Esophagus muscularis mucosa (tissue), 4 donors: Measurements from ENCODE around the gene TWNK.

Experiments used
- CTCF ChIP-seq, 3 experiments: fragments of 200-600 bp in 2 of 3; fragments of 450-650 bp in 1 of 3; sonication (generic) in 2 of 3; IDR thresholded peaks; one replicate each; pipeline ENCODE4 v1.5.1; 2017 to 2019; ENCODE audit warnings: antibody characterized with exemption in 3 of 3, mild to moderate bottlenecking in 2 of 3, moderate library complexity in 1 of 3
- EP300 ChIP-seq: sonication (generic); formaldehyde crosslinking; IDR thresholded peaks from one replicate; pipeline ENCODE4 v1.6.1; 2017; ENCODE audit warnings: antibody characterized with exemption
- POLR2A ChIP-seq: fragments of 450-650 bp; IDR thresholded peaks from one replicate; pipeline ENCODE4 v1.6.1; 2017; ENCODE audit warnings: antibody characterized with exemption, moderate library complexity, mild to moderate bottlenecking, low read depth
- POLR2AphosphoS5 ChIP-seq, 2 donors: sonication (generic); formaldehyde crosslinking; IDR thresholded peaks; one replicate each; pipeline ENCODE4 v1.6.1; 2017; ENCODE audit warnings: antibody characterized with exemption in 2 of 2

GRCh38 chr10:101005361-101005760 is 18.0 kb downstream of the TWNK start:
- TF ChIP-seq EP300 (no peak), CTCF (IDR thresholded peaks at IDR 0.05) (no peak), POLR2A (no peak), POLR2AphosphoS5 (IDR thresholded peaks at IDR 0.05) (no peak)
